ENCODE results near the gene PRTN3. TPM values are rescaled to one million over a fixed set of nuclear protein-coding genes. Genes with fewer than 3 reads are reported as not detected.
A peak's percentile ranks its signal among the peaks of the same experiment; 100 is the strongest.

The PRTN3 gene
- total RNA-seq, 1 experiment from 2014 or later: not detected

DNA sequence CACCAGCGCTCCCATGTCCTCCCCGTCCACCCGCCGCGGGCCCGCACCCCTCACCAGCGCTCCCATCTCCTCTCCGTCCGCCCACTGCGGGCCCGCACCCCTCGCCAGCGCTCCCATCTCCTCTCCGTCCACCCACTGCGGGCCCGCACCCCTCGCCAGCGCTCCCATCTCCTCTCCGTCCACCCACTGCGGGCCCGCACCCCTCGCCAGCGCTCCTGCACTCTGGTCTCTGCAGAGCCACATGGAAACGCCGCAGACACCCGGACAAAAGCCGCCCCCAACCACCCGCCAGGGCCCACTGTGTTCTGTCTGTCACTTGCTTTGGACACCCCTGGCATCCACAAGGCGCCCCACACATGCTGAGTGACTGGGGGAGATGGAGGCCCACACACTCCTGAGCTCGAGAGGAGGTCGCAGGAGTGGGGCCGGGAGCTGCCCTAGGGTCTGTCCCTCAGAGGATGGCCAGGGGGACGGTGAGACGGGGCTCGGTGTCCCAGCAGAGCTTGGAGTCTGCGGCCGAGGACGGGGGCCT, 26.0 kb downstream of the PRTN3 start:
- no peak overlapping the region for H3K27ac Mint-ChIP-seq (ENCODE audit: unreplicated experiment)
- no TSS peak for BruUV-seq (replicated peaks)
- intact Hi-C loops (cut with micrococcal nuclease; ENCODE audit: unreplicated experiment): no loop called here
- no peak overlapping the region for H3K4me3 Mint-ChIP-seq (ENCODE audit: low read depth, unreplicated experiment)
- no peaks in the 10 kb centered on the region for H3K9me3 Mint-ChIP-seq (ENCODE audit: low read depth, unreplicated experiment)
- DNase-seq: no peak
- TF ChIP-seq, protein P1, sequence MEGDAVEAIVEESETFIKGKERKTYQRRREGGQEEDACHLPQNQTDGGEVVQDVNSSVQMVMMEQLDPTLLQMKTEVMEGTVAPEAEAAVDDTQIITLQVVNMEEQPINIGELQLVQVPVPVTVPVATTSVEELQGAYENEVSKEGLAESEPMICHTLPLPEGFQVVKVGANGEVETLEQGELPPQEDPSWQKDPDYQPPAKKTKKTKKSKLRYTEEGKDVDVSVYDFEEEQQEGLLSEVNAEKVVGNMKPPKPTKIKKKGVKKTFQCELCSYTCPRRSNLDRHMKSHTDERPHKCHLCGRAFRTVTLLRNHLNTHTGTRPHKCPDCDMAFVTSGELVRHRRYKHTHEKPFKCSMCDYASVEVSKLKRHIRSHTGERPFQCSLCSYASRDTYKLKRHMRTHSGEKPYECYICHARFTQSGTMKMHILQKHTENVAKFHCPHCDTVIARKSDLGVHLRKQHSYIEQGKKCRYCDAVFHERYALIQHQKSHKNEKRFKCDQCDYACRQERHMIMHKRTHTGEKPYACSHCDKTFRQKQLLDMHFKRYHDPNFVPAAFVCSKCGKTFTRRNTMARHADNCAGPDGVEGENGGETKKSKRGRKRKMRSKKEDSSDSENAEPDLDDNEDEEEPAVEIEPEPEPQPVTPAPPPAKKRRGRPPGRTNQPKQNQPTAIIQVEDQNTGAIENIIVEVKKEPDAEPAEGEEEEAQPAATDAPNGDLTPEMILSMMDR (IDR thresholded peaks at IDR 0.05; ENCODE audit: unreplicated experiment): no peak
- H3K36me3 Mint-ChIP-seq (ENCODE audit: insufficient read depth, unreplicated experiment): peaks cover 29% of the 10 kb centered on the region
- no peaks in the 10 kb centered on the region for H3K4me1 Mint-ChIP-seq (ENCODE audit: low read depth, unreplicated experiment)
- H3K27me3 Mint-ChIP-seq (ENCODE audit: unreplicated experiment): no peaks in the 10 kb centered on the region
- CTCF ChIA-PET: interaction anchor here (0.6 kb wide), 1 partner anchor 154 kb away, joined by 5 read pairs; the partner anchor contains the start of gene TMEM259

DNA sequence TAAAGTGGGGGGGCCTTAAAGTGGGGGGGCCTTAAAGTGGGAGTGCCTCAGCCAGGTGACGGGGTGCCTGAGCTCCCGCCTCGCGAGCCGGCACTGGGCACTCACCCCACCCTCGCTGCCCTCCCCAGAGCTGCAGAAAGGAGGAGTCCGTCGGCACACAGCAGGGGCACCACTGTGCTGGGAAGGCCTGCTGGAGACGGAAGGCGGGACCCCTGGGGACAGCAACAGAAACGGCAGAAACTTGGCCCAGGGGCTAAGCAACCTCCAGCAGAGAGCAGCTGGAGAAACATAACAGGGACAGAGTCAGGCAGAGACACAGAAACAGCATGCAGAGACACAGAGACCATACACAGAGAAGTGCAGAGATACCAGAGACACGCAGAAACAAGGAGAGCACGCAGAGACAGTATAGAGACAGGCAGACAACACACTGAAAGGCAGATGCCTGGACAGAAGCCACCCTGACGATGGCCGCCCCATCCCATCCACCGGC, 26.5 kb downstream of the PRTN3 start:
- DNase-seq: no peak
- no TSS peak for BruUV-seq (replicated peaks)
- H3K27ac Mint-ChIP-seq (ENCODE audit: unreplicated experiment): no peak overlapping the region
- peaks cover 33% of the 10 kb centered on the region for H3K36me3 Mint-ChIP-seq (ENCODE audit: insufficient read depth, unreplicated experiment)
- no peaks in the 10 kb centered on the region for H3K9me3 Mint-ChIP-seq (ENCODE audit: low read depth, unreplicated experiment)
- no peak overlapping the region for H3K4me3 Mint-ChIP-seq (ENCODE audit: low read depth, unreplicated experiment)
- intact Hi-C loops (cut with micrococcal nuclease; ENCODE audit: unreplicated experiment): no loop called here
- no peaks in the 10 kb centered on the region for H3K4me1 Mint-ChIP-seq (ENCODE audit: low read depth, unreplicated experiment)
- TF ChIP-seq, protein P1 (IDR thresholded peaks at IDR 0.05; ENCODE audit: unreplicated experiment): no peak
- CTCF ChIA-PET: interaction anchor here (0.6 kb wide), 1 partner anchor 154 kb away, joined by 5 read pairs; the partner anchor contains the start of gene TMEM259
- H3K27me3 Mint-ChIP-seq (ENCODE audit: unreplicated experiment): no peaks in the 10 kb centered on the region

DNA sequence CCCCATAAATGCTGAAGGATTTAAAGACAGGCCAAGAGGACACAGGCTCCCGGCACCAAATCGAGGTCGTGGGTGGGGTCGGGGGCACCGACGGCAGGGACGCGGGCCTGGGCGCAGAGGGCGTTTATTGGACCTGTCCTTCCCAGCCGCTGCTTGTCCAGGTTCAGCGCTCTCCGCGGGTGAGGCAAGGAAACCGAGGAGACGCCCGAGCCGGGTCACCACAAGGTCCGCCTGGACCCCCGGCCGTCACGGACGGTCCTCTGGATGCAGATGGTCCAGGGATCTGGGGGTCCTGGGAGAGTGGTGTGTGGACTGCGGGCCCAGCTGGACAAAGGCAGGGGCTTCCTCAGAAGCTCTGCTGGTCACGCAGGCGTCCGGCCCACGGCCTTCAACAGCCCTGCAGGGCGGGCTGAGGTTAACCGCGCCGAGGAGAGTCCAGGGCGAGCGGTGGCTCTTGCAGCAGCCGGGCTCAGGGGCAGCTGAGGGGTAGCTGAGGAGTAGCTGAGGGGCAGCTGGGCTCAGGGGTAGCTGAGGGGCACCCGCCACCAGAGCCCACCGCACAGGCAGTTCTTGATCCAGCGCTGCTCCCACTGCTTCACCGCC, 27.2 kb downstream of the PRTN3 start:
- BruUV-seq (replicated peaks): no TSS peak

DNA sequence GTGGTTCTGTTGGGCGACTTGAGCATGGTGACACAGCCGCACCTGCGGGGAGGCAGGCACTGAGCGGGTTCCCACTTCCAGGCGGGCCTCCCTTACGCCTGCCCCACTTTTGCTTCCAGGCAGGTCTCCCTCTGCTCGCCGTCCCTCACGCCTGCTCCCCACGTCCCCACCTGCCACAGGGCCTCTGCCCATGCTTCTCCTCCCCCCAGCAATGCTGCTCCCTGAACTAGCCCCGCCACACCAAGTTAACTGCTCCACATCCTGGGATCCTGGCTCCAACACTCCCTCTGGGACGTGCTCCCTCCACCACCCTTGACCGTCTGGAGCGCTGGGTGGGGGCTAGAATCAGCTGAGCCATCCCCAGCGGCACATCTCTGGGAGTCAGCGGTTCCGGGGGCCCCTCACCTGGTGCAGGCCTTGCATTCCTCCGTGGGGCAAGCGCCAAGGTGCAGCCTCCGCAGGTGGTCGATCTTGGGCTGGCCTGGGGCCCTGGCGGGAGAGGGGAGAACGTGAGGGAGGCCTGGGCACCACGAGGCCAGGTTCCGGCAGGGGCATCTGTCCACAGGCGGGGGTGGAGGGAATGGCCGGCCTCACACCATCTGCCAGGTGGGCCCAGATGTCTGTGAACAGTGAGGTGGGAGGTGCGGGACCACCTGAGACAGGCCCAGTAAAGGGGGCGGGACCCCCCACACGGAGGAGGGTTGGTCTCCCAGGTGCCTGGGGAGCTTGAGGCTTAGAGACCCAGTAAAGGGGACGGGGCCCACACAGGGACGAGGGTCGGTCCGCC, 27.9 kb downstream of the PRTN3 start:
- intact Hi-C loops (cut with micrococcal nuclease; ENCODE audit: unreplicated experiment): no loop called here
- TF ChIP-seq, protein P1 (IDR thresholded peaks at IDR 0.05; ENCODE audit: unreplicated experiment): no peak
- Mint-ChIP-seq H3K27me3 (ENCODE audit: unreplicated experiment) (no peaks in the 10 kb centered on the region), H3K4me3 (ENCODE audit: low read depth, unreplicated experiment) (no peak overlapping the region), H3K36me3 (ENCODE audit: insufficient read depth, unreplicated experiment) (peaks cover 39% of the 10 kb centered on the region), H3K4me1 (ENCODE audit: low read depth, unreplicated experiment) (no peaks in the 10 kb centered on the region), H3K9me3 (ENCODE audit: low read depth, unreplicated experiment) (no peaks in the 10 kb centered on the region), H3K27ac (ENCODE audit: unreplicated experiment) (peak overlapping the region; percentile 38)
- CTCF ChIA-PET: interaction anchor here (0.6 kb wide), 1 partner anchor 287 kb away, joined by 4 read pairs; no protein-coding TSS in a partner anchor
- BruUV-seq (replicated peaks): no TSS peak
- DNase-seq: no peak

More for the DNA sequence above, 27.2 kb downstream of the PRTN3 start:
- CTCF ChIA-PET: no interaction called here
- intact Hi-C loops (cut with micrococcal nuclease; ENCODE audit: unreplicated experiment): no loop called here
- no peaks in the 10 kb centered on the region for H3K9me3 Mint-ChIP-seq (ENCODE audit: low read depth, unreplicated experiment)
- TF ChIP-seq, protein P1 (IDR thresholded peaks at IDR 0.05; ENCODE audit: unreplicated experiment): no peak
- no peaks in the 10 kb centered on the region for H3K27me3 Mint-ChIP-seq (ENCODE audit: unreplicated experiment)
- no peak overlapping the region for H3K4me3 Mint-ChIP-seq (ENCODE audit: low read depth, unreplicated experiment)
- no peak overlapping the region for H3K27ac Mint-ChIP-seq (ENCODE audit: unreplicated experiment)
- H3K4me1 Mint-ChIP-seq (ENCODE audit: low read depth, unreplicated experiment): no peaks in the 10 kb centered on the region
- DNase-seq: no peak
- peaks cover 39% of the 10 kb centered on the region for H3K36me3 Mint-ChIP-seq (ENCODE audit: insufficient read depth, unreplicated experiment)

Measured in Calu3 (cell line).